Bronchial epithelial cell (primary cell): Measurements from ENCODE around the gene DHX36. TPM values are rescaled to one million over a fixed set of nuclear protein-coding genes. Genes with fewer than 3 reads are reported as not detected.

Experiments used
- DNase-seq: peaks from one replicate; pipeline ENCODE4 v3.0.0-alpha.2; 2010; ENCODE audit warnings: low read depth
- FAIRE-seq: peaks from 2 replicates; lab custom pipeline; 2011; peaks lifted over from hg19 to GRCh38; lab: Jason Lieb, UNC
- H3K27me3 ChIP-seq: 2 replicates; pipeline ENCODE4 v1.5.1; 2011; ENCODE audit warnings: low read length; ENCODE audit not compliant: control insufficient read depth, insufficient read depth
- H3K36me3 ChIP-seq: 2 replicates; pipeline ENCODE4 v1.5.1; 2011; ENCODE audit warnings: low read length; ENCODE audit not compliant: control insufficient read depth, insufficient read depth
- H3K4me3 ChIP-seq: 2 replicates; pipeline ENCODE4 v1.5.1; 2011; ENCODE audit warnings: mild to moderate bottlenecking, low read depth, low read length, control low read depth
- CTCF ChIP-seq: IDR thresholded peaks from 2 replicates; pipeline ENCODE4 v1.5.1; 2011; ENCODE audit warnings: mild to moderate bottlenecking, moderate library complexity, low read length, control low read depth, inconsistent platforms; ENCODE audit not compliant: insufficient read depth, severe bottlenecking
- total RNA-seq: library from RNA; depleted of rRNA; stranded (reverse); fragments of >200 nt; gene quantifications from 2 replicates; pipeline ENCODE4 v1.2.1, GENCODE V29; 2014

The DHX36 gene
- total RNA-seq, 1 donor from 2014 or later: 27.6 TPM

GRCh38 chr3:154229217-154229590 is 95.1 kb downstream of the DHX36 start:
- Histone ChIP-seq H3K36me3 (no peaks in the 10 kb centered on the region), H3K27me3 (no peaks in the 10 kb centered on the region), H3K4me3 (no peak overlapping the region)
- TF ChIP-seq CTCF: no peak
- DNase-seq (no peak), FAIRE-seq (no peak)

GRCh38 chr3:154228561-154229216 is 95.6 kb downstream of the DHX36 start:
- Histone ChIP-seq H3K36me3 (no peaks in the 10 kb centered on the region), H3K27me3 (no peaks in the 10 kb centered on the region), H3K4me3 (no peak overlapping the region)
- no peak for DNase-seq
- no peak for TF ChIP-seq CTCF
- peak; percentile 18 for FAIRE-seq

GRCh38 chr3:154227531-154227930 is 96.8 kb downstream of the DHX36 start:
- no peak for DNase-seq
- H3K4me3 ChIP-seq: no peak overlapping the region
- FAIRE-seq: no peak
- no peaks in the 10 kb centered on the region for H3K27me3 ChIP-seq
- no peak for TF ChIP-seq CTCF
- H3K36me3 ChIP-seq: no peaks in the 10 kb centered on the region

GRCh38 chr3:154225536-154225935 is 98.8 kb downstream of the DHX36 start:
- Histone ChIP-seq H3K36me3 (no peaks in the 10 kb centered on the region), H3K4me3 (no peak overlapping the region), H3K27me3 (no peaks in the 10 kb centered on the region)
- no peak for TF ChIP-seq CTCF
- DNase-seq (no peak), FAIRE-seq (no peak)

- Histone ChIP-seq H3K36me3 (no peaks in the 10 kb centered on the region), H3K27me3 (no peaks in the 10 kb centered on the region), H3K4me3 (no peak overlapping the region)
- no peak for TF ChIP-seq CTCF
- DNase-seq (no peak), FAIRE-seq (no peak)
Observed at GRCh38 chr3:154224866-154225265, 99.4 kb downstream of the DHX36 start.

- Histone ChIP-seq H3K27me3 (no peaks in the 10 kb centered on the region), H3K36me3 (no peaks in the 10 kb centered on the region), H3K4me3 (no peak overlapping the region)
- TF ChIP-seq CTCF: no peak
- FAIRE-seq (no peak), DNase-seq (no peak)
Observed at GRCh38 chr3:154224366-154224765, 99.9 kb downstream of the DHX36 start.
